Thyroid gland (tissue), 4 donors: ENCODE measurements around the gene PNPLA6. TPM values are rescaled to one million over a fixed set of nuclear protein-coding genes. Genes with fewer than 3 reads are reported as not detected.

Source experiments
- DNase-seq, 2 donors: peaks; one replicate each; pipeline ENCODE4 v3.0.0-alpha.2; 2019
- H3K27ac ChIP-seq, 3 donors: fragments of 200-600 bp; sonication (generic); 1 replicate in 2 of 3; 2 replicates in 1 of 3; pipeline ENCODE4 v1.5.1; 2016 to 2019; ENCODE audit warnings: mild to moderate bottlenecking in 1 of 3, moderate library complexity in 1 of 3
- H3K27me3 ChIP-seq: fragments of 200-600 bp; sonication (generic); one replicate; pipeline ENCODE4 v1.5.1; 2019
- H3K36me3 ChIP-seq, 2 donors: fragments of 200-600 bp; sonication (generic); one replicate each; pipeline ENCODE4 v1.5.1; 2016 to 2019
- H3K4me1 ChIP-seq, 2 donors: fragments of 200-600 bp; sonication (generic); one replicate each; pipeline ENCODE4 v1.5.1; 2017 to 2019
- H3K4me3 ChIP-seq, 3 donors: fragments of 200-600 bp; sonication (generic); replicated peaks in 1 of 3; 1 replicate in 2 of 3; 2 replicates in 1 of 3; pipeline ENCODE4 v1.5.1; 2016; ENCODE audit warnings: mild to moderate bottlenecking in 1 of 3
- H3K9me3 ChIP-seq: fragments of 200-600 bp; sonication (generic); one replicate; pipeline ENCODE4 v1.5.1; 2017
- CTCF ChIP-seq, 6 experiments: fragments of 200-600 bp in 3 of 6; fragments of 450-650 bp in 3 of 6; sonication (generic) in 3 of 6; IDR thresholded peaks; one replicate each; pipeline ENCODE4 v1.5.1; 2016 to 2019; ENCODE audit warnings: antibody characterized with exemption in 6 of 6, mild to moderate bottlenecking in 2 of 6, inconsistent platforms in 1 of 6, moderate library complexity in 1 of 6
- POLR2A ChIP-seq, 2 donors: fragments of 450-650 bp; IDR thresholded peaks; one replicate each; pipeline ENCODE4 v1.6.1; 2017; ENCODE audit warnings: antibody characterized with exemption in 2 of 2, mild to moderate bottlenecking in 2 of 2, moderate library complexity in 1 of 2
- WGBS, 2 donors: methylation state at CpG; one replicate each; pipeline ENCODE4 v1.1.5; 2017; 5-methylcytosine and 5-hydroxymethylcytosine counted together
- intact Hi-C: fragments of 100-400 bp; cut with DNase I; formaldehyde crosslinking; loops from one replicate; pipeline ENCODE4 v1.15.1; 2023
- total RNA-seq, 4 donors: library from RNA; depleted of rRNA; stranded (reverse); fragments of >200 nt; gene quantifications; one replicate each; pipeline ENCODE4 v1.2.3, GENCODE V29; 2016

PNPLA6 gene
- total RNA-seq, 4 donors from 2014 or later: 53.2 to 93.9 (median 84.1) TPM

- H3K36me3 ChIP-seq: no peaks in the 10 kb centered on the region
- no peaks in the 10 kb centered on the region for H3K9me3 ChIP-seq
- peak overlapping the region in 2 of 3 donors; percentile 46 to 53 for H3K4me3 ChIP-seq
- WGBS, 2 donors: 4 to 6% methylated on average over 13 to 46 of the region's 70 CpGs
- DNase-seq: no peak
- TF ChIP-seq CTCF (IDR thresholded peaks at IDR 0.05) (no peak), POLR2A (IDR thresholded peaks at IDR 0.05) (no peak)
- no peak overlapping the region for H3K27ac ChIP-seq
- intact Hi-C loops: no loop called here
- H3K4me1 ChIP-seq: peaks cover 0 to 9% of the 10 kb centered on the region in 2 donors
- no peaks in the 10 kb centered on the region for H3K27me3 ChIP-seq
These were observed 60.9 kb downstream of the PNPLA6 start for GRCh38 chr19:7596211-7596937.

GRCh38 chr19:7597689-7598088, 62.2 kb downstream of the PNPLA6 start:
- H3K4me3 ChIP-seq: no peak overlapping the region
- H3K9me3 ChIP-seq: no peaks in the 10 kb centered on the region
- no peaks in the 10 kb centered on the region for H3K36me3 ChIP-seq
- H3K27ac ChIP-seq: no peak overlapping the region
- no peaks in the 10 kb centered on the region for H3K27me3 ChIP-seq
- 83 to 88% methylated on average over 9 of the region's 9 CpGs for WGBS, 2 donors
- no peak for DNase-seq
- TF ChIP-seq POLR2A (IDR thresholded peaks at IDR 0.05): no peak
- TF ChIP-seq CTCF (IDR thresholded peaks at IDR 0.05): no peak
- intact Hi-C loops: no loop called here
- H3K4me1 ChIP-seq: peaks cover 4 to 14% of the 10 kb centered on the region in 2 donors

GRCh38 chr19:7598180-7598579, 62.7 kb downstream of the PNPLA6 start:
- intact Hi-C loops: no loop called here
- Histone ChIP-seq H3K4me1 (peaks cover 8 to 17% of the 10 kb centered on the region in 2 donors), H3K9me3 (no peaks in the 10 kb centered on the region), H3K4me3 (no peak overlapping the region), H3K27ac (no peak overlapping the region), H3K27me3 (no peaks in the 10 kb centered on the region), H3K36me3 (no peaks in the 10 kb centered on the region)
- no peak for DNase-seq
- TF ChIP-seq CTCF (IDR thresholded peaks at IDR 0.05): no peak
- TF ChIP-seq POLR2A (IDR thresholded peaks at IDR 0.05): no peak
- 74 to 82% methylated on average over 6 of the region's 6 CpGs for WGBS, 2 donors

- intact Hi-C loops: no loop called here
- Histone ChIP-seq H3K9me3 (no peaks in the 10 kb centered on the region), H3K27me3 (no peaks in the 10 kb centered on the region), H3K27ac (no peak overlapping the region), H3K4me3 (no peak overlapping the region), H3K36me3 (no peaks in the 10 kb centered on the region), H3K4me1 (peaks cover 12 to 21% of the 10 kb centered on the region in 2 donors)
- TF ChIP-seq CTCF (IDR thresholded peaks at IDR 0.05): no peak
- DNase-seq: no peak
These were observed 65.2 kb downstream of the PNPLA6 start for GRCh38 chr19:7600721-7601120.

GRCh38 chr19:7602240-7602934, 66.9 kb downstream of the PNPLA6 start:
- no peaks in the 10 kb centered on the region for H3K27me3 ChIP-seq
- intact Hi-C loops: no loop called here
- no peaks in the 10 kb centered on the region for H3K36me3 ChIP-seq
- peaks cover 12 to 13% of the 10 kb centered on the region in 2 donors for H3K4me1 ChIP-seq
- peak overlapping the region; percentile 19 to 73 (median 56) for H3K27ac ChIP-seq
- no peaks in the 10 kb centered on the region for H3K9me3 ChIP-seq
- DNase-seq: peak; percentile 75 to 90
- no peak overlapping the region for H3K4me3 ChIP-seq
- WGBS, 2 donors: 33 to 39% methylated on average over 15 of the region's 15 CpGs
- TF ChIP-seq POLR2A (IDR thresholded peaks at IDR 0.05): no peak
- no peak for TF ChIP-seq CTCF (IDR thresholded peaks at IDR 0.05)
